Measurements from ENCODE around the gene SERINC3. TPM values are rescaled to one million over a fixed set of nuclear protein-coding genes. Genes with fewer than 3 reads are reported as not detected.

Gene SERINC3
- total and polyA plus RNA-seq, 2 of the 13 experiments (the other 11 are each of a cell fraction or from before 2014, with no cell fraction given) = 82.0 to 226 TPM

DNA sequence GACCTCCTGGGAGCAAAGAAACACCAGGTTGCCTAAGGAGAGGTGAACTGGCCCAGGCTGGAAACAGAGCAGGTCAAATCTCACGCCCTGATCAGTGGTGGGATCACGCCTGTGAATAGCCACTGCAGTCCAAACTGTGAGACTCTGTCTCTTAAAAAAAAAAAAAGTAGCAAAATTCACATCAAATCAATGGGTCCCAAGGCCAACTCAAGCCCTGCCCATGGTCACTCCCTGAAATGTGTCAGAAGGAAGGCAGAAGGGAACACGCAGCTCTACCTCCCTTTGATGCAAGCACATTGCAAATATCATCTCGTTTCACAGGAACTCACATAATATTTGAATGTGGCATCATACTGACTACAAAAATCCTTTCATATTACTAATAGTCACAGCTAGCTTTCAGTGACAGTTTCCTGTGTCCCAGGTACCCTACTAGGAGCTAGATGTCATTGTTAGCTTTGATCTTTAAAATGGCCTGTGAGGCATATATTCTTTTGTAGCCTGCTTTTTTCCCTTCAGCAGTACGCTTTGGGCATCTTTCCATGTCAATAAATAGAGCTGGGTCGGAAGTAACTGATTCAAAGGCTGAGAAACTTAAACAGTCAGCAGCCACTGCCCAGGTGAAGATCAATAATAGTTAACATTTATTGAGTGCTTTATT lies 60.6 kb downstream of the SERINC3 start (continued):
- no peak for TF ChIP-seq ZNF776 (CRISPR knock-in tag; IDR thresholded peaks at IDR 0.05)
- TF ChIP-seq FOSL1 (CRISPR knock-in tag; IDR thresholded peaks at IDR 0.05; ENCODE audit: borderline replicate concordance) = no peak
- TF ChIP-seq MAFG (CRISPR knock-in tag; IDR thresholded peaks at IDR 0.05) = no peak
- TF ChIP-seq TEAD2 (CRISPR knock-in tag; IDR thresholded peaks at IDR 0.05) = no peak
- no peak for TF ChIP-seq ZC3H4 (CRISPR knock-in tag; IDR thresholded peaks at IDR 0.05; ENCODE audit: borderline replicate concordance)
- no peak for TF ChIP-seq MZF1 (CRISPR knock-in tag; IDR thresholded peaks at IDR 0.05; ENCODE audit: borderline replicate concordance)
- TF ChIP-seq RXRB (CRISPR knock-in tag; IDR thresholded peaks at IDR 0.05; ENCODE audit: borderline replicate concordance) = peak; percentile 21
- TF ChIP-seq ATF7-NPFF (CRISPR knock-in tag; IDR thresholded peaks at IDR 0.05; ENCODE audit: low read depth) = no peak
- TF ChIP-seq HDAC6 (IDR thresholded peaks at IDR 0.05; ENCODE audit: low read depth, low read length) = no peak
- TF ChIP-seq HOXA7 (CRISPR knock-in tag; IDR thresholded peaks at IDR 0.05) = no peak
- no peak for TF ChIP-seq ZNF432 (CRISPR knock-in tag; IDR thresholded peaks at IDR 0.05; ENCODE audit: borderline replicate concordance)
- no peak for TF ChIP-seq ATF7 (IDR thresholded peaks at IDR 0.05)
- no peak for TF ChIP-seq ATF7 (CRISPR knock-in tag; IDR thresholded peaks at IDR 0.05)
- no peak for TF ChIP-seq SRSF9 (IDR thresholded peaks at IDR 0.05; ENCODE audit: borderline replicate concordance, insufficient read depth, low read depth, low read length, poor library complexity, severe bottlenecking)
- no peak for TF ChIP-seq MNT (IDR thresholded peaks at IDR 0.05)
- 0 out of 2 replicates have a peak, but pooled peaks have one; percentile 29 for TF ChIP-seq ARNTL (CRISPR knock-in tag; IDR thresholded peaks at IDR 0.05)
- 0 out of 2 replicates have a peak, but pooled peaks have one; percentile 1 for TF ChIP-seq RAD21 (CRISPR knock-in tag; IDR thresholded peaks at IDR 0.05)
- TF ChIP-seq TOE1 (CRISPR knock-in tag; IDR thresholded peaks at IDR 0.05) = no peak
- 0 out of 2 replicates have a peak, but pooled peaks have one; percentile 47 for TF ChIP-seq ZSCAN12 (CRISPR knock-in tag; IDR thresholded peaks at IDR 0.05)
- peak; percentile 98 for TF ChIP-seq ZNF33A (CRISPR knock-in tag; IDR thresholded peaks at IDR 0.05; ENCODE audit: borderline replicate concordance)
- no peak for TF ChIP-seq TEF (CRISPR knock-in tag; IDR thresholded peaks at IDR 0.05)
- TF ChIP-seq NFE2L2 (IDR thresholded peaks at IDR 0.05; ENCODE audit: low read length) = no peak
- peak; percentile 76 for TF ChIP-seq HDAC1 (CRISPR knock-in tag; IDR thresholded peaks at IDR 0.05)
